Endothelial cell of umbilical vein (primary cell): ENCODE results near the gene CTNND2. TPM values are rescaled to one million over a fixed set of nuclear protein-coding genes. Genes with fewer than 3 reads are reported as not detected.

Source experiments
- BruUV-seq: library from RNA; stranded (reverse); fragments of 400-500 nt; replicated peaks from 2 replicates; lab custom pipeline; 2021; lab: Mats Ljungman, UMichigan
- CTCF ChIA-PET: fragments of 300-600, 350-600 bp; sonication (Branson Sonifier 250); formaldehyde crosslinking; loops from one replicate; lab custom pipeline; 2021; ENCODE audit warnings: antibody characterized with exemption, inconsistent platforms; lab: Charles Lee
- POLR2A ChIA-PET: fragments of 300-600, 350-600 bp; sonication (Branson Sonifier 250); formaldehyde crosslinking; loops from one replicate; lab custom pipeline; 2021; ENCODE audit warnings: antibody characterized with exemption, inconsistent platforms; lab: Charles Lee
- DNase-seq: peaks from one replicate; pipeline ENCODE4 v3.0.0-alpha.2; 2011; ENCODE audit warnings: low read depth, low spot score
- FAIRE-seq: peaks from 2 replicates; lab custom pipeline; 2011; peaks lifted over from hg19 to GRCh38; lab: Jason Lieb, UNC
- H2AFZ ChIP-seq: 2 replicates; pipeline ENCODE4 v1.6.0; 2012; ENCODE audit warnings: low read depth, low read length, control low read depth, inconsistent platforms
- H3K27ac ChIP-seq: 2 replicates; pipeline ENCODE4 v1.5.1; 2011; ENCODE audit warnings: low read depth, mild to moderate bottlenecking, control low read depth, low read length, moderate library complexity; ENCODE audit not compliant: insufficient read depth
- H3K27me3 ChIP-seq, 2 experiments: 2 replicates each; pipeline versions ENCODE4 v1.6.0 to v1.6.1; 2011; ENCODE audit warnings: low read length in 2 of 2, mixed read lengths in 1 of 2; ENCODE audit not compliant: control insufficient read depth in 2 of 2, insufficient read depth in 2 of 2
- H3K36me3 ChIP-seq, 2 experiments: 2 replicates in 1 of 2; 3 replicates in 1 of 2; pipeline ENCODE4 v1.5.1; 2011; ENCODE audit warnings: low read length in 2 of 2, mild to moderate bottlenecking in 1 of 2, moderate library complexity in 1 of 2; ENCODE audit not compliant: control insufficient read depth in 2 of 2, insufficient read depth in 2 of 2; ENCODE audit errors: extremely low read depth in 1 of 2
- H3K4me1 ChIP-seq: 3 replicates; pipeline ENCODE4 v1.5.1; 2011; ENCODE audit warnings: mild to moderate bottlenecking, low read length; ENCODE audit not compliant: control insufficient read depth, insufficient read depth; ENCODE audit errors: extremely low read depth
- H3K4me2 ChIP-seq: 2 replicates; pipeline ENCODE4 v1.6.1; 2011; ENCODE audit warnings: low read length, control low read depth, mixed read lengths; ENCODE audit not compliant: insufficient read depth
- H3K4me3 ChIP-seq, 3 experiments: fragments of 200-600 bp in 1 of 3; sonication (generic), shearing (Covaris generic) in 1 of 3; replicated peaks in 1 of 3; 2 replicates each; pipeline ENCODE4 v1.5.1; 2011 to 2016; ENCODE audit warnings: control low read depth in 3 of 3, low read length in 3 of 3, mild to moderate bottlenecking in 2 of 3, inconsistent platforms in 1 of 3, low read depth in 1 of 3, moderate library complexity in 1 of 3; ENCODE audit not compliant: insufficient read depth in 1 of 3
- H3K79me2 ChIP-seq: 2 replicates; pipeline ENCODE4 v1.6.0; 2012; ENCODE audit warnings: low read length, inconsistent platforms; ENCODE audit not compliant: control insufficient read depth, insufficient read depth
- H3K9ac ChIP-seq: replicated peaks from 2 replicates; pipeline ENCODE3; 2011; ENCODE audit warnings: low read length, control low read depth; ENCODE audit not compliant: insufficient read depth; ENCODE audit errors: extremely low read depth
- H3K9me1 ChIP-seq: replicated peaks from 3 replicates; pipeline ENCODE4 v1.6.0; 2011; ENCODE audit warnings: mild to moderate bottlenecking, low read length; ENCODE audit not compliant: control insufficient read depth, insufficient read depth; ENCODE audit errors: extremely low read depth
- H3K9me3 ChIP-seq: replicated peaks from 2 replicates; pipeline ENCODE4 v1.5.1; 2012; ENCODE audit warnings: low read length, inconsistent platforms; ENCODE audit not compliant: control insufficient read depth, insufficient read depth
- H4K20me1 ChIP-seq: replicated peaks from 2 replicates; pipeline ENCODE3; 2011; ENCODE audit warnings: mild to moderate bottlenecking, low read length; ENCODE audit not compliant: control insufficient read depth, insufficient read depth; ENCODE audit errors: extremely low read depth
- EZH2 ChIP-seq: IDR thresholded peaks from 2 replicates; pipeline ENCODE4 v1.6.1; 2012; ENCODE audit warnings: borderline replicate concordance, low read depth, mild to moderate bottlenecking, moderate library complexity, low read length, inconsistent platforms; ENCODE audit not compliant: severe bottlenecking
- FOS ChIP-seq: IDR thresholded peaks from 2 replicates; pipeline ENCODE4 v1.6.1; 2011; ENCODE audit warnings: mild to moderate bottlenecking, low read length, moderate library complexity, borderline replicate concordance; ENCODE audit not compliant: insufficient read depth
- GATA2 ChIP-seq: IDR thresholded peaks from 2 replicates; pipeline ENCODE4 v1.7.0; 2011; ENCODE audit warnings: low read depth, mild to moderate bottlenecking, moderate library complexity, mixed read lengths, low read length; ENCODE audit not compliant: insufficient read length, insufficient read depth
- JUN ChIP-seq: IDR thresholded peaks from 2 replicates; pipeline ENCODE4 v1.6.1; 2011; ENCODE audit warnings: borderline replicate concordance, low read depth; ENCODE audit not compliant: insufficient read length, insufficient read depth
- MYC ChIP-seq: IDR thresholded peaks from one replicate; pipeline ENCODE4 v1.6.1; 2011; ENCODE audit warnings: mild to moderate bottlenecking, low read depth, low read length
- POLR2A ChIP-seq: IDR thresholded peaks from 2 replicates; pipeline ENCODE4 v1.6.1; 2012; ENCODE audit warnings: low read depth, mild to moderate bottlenecking, control low read depth, low read length
- POLR2AphosphoS5 ChIP-seq: IDR thresholded peaks from 2 replicates; pipeline ENCODE4 v1.6.1; 2012; ENCODE audit warnings: low read depth, mild to moderate bottlenecking, control low read depth, low read length, moderate library complexity; ENCODE audit not compliant: insufficient read depth
- dilution Hi-C: fragments of 300-500 bp; cut with MboI; formaldehyde crosslinking; loops from one replicate; pipeline ENCODE4 v1.15.0; 2019; ENCODE audit warnings: low sequenced_read_pairs; ENCODE audit not compliant: extremely low pct_ligation_motif_present
- intact Hi-C: fragments of 100-400 bp; cut with micrococcal nuclease; formaldehyde crosslinking; loops from one replicate; pipeline ENCODE4 v1.10.0; 2022
- polyA plus RNA-seq, 4 experiments: library from polyadenylated mRNA; depleted of rRNA in 3 of 4; stranded (reverse) in 3 of 4; unstranded in 1 of 4; fragments of >200 nt; gene quantifications; 2 replicates each; pipeline versions ENCODE4 v1.2.1 to v1.2.3, GENCODE V29; 2011 to 2012; ENCODE audit warnings: missing spikeins in 1 of 4
- total RNA-seq: library from RNA; stranded (reverse); gene quantifications from 2 replicates; pipeline ENCODE4 v1.2.3, GENCODE V29; 2021
- TF ChIP-seq, protein P1 (sequence below): IDR thresholded peaks from 2 replicates; pipeline ENCODE4 v1.6.1; 2011; ENCODE audit not compliant: insufficient read depth, insufficient read length
- TF ChIP-seq, protein P2 (sequence below), 2 donors: IDR thresholded peaks; 1 replicate in 1 of 2; 2 replicates in 1 of 2; pipeline ENCODE4 v1.5.1; 2011; ENCODE audit warnings: low read length in 2 of 2, mild to moderate bottlenecking in 2 of 2, moderate library complexity in 2 of 2, control low read depth in 1 of 2, inconsistent platforms in 1 of 2, low read depth in 1 of 2; ENCODE audit not compliant: insufficient read depth in 1 of 2; ENCODE audit errors: extremely low read depth in 1 of 2

CTNND2 gene
- total and polyA plus RNA-seq, 2 donors (not counting 3 experiments of a cell fraction or from before 2014, with no cell fraction given): not detected

DNA sequence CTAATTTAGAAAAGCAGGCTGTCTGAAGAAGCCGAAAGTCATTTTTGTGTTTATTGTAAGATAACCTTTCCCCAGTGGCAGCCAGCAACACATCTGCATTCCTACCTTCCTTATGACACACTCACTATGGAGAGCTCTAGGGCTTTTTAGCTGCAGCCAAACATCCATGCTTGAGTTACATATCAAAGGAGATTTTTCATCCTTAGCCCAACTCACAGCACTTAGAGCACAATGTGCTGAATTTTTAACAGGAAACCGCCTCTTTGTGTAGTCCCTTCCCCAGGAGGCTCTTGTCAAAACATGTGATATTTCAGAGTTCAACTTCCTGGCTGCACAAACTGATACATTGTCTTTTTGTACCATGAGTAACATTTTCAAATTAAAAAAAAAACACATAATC, 379.2 kb downstream of the CTNND2 start:
- H3K9ac ChIP-seq: no peak overlapping the region
- no peaks in the 10 kb centered on the region for H3K27me3 ChIP-seq
- H4K20me1 ChIP-seq: no peaks in the 10 kb centered on the region
- ChIA-PET POLR2A (no interaction called here), CTCF (no interaction called here)
- peaks cover 2% of the 10 kb centered on the region for H3K9me3 ChIP-seq
- H3K4me1 ChIP-seq: no peaks in the 10 kb centered on the region
- FAIRE-seq (no peak), DNase-seq (no peak)
- TF ChIP-seq, protein P1, sequence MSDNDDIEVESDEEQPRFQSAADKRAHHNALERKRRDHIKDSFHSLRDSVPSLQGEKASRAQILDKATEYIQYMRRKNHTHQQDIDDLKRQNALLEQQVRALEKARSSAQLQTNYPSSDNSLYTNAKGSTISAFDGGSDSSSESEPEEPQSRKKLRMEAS: no peak
- no peak overlapping the region for H3K4me2 ChIP-seq
- H3K4me3 ChIP-seq: no peak overlapping the region
- H3K79me2 ChIP-seq: no peaks in the 10 kb centered on the region
- no TSS peak for BruUV-seq
- intact Hi-C loops (no loop called here), dilution Hi-C loops (no loop called here)
- H3K9me1 ChIP-seq: no peaks in the 10 kb centered on the region
- no peak overlapping the region for H2AFZ ChIP-seq
- no peaks in the 10 kb centered on the region for H3K36me3 ChIP-seq
- H3K27ac ChIP-seq: no peak overlapping the region

DNA sequence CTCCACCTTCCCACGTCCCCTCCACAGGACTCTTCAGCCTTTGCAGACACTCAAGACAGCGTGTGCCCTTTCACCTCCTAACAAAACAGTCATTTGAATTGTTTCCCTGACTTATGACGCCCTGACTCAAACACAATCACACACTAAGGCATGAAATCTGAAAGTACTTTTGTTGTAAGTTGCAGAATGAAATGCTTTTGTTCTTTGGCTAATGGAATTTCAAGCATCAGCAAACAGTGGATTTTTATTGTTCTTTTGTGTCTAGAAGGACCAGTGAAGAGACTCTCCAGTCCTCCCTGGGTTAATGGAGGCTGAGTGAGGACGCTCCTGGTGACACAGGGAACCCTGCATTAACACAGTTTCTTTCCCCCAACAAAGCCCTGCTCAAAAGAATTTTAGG, 380.1 kb downstream of the CTNND2 start:
- Histone ChIP-seq H4K20me1 (no peaks in the 10 kb centered on the region), H3K9ac (no peak overlapping the region), H2AFZ (no peak overlapping the region), H3K27ac (no peak overlapping the region), H3K4me3 (no peak overlapping the region), H3K27me3 (no peaks in the 10 kb centered on the region), H3K4me2 (no peak overlapping the region), H3K4me1 (no peaks in the 10 kb centered on the region), H3K79me2 (no peaks in the 10 kb centered on the region), H3K9me3 (peaks cover 2% of the 10 kb centered on the region), H3K9me1 (no peaks in the 10 kb centered on the region), H3K36me3 (no peaks in the 10 kb centered on the region)
- ChIA-PET POLR2A (no interaction called here), CTCF (no interaction called here)
- DNase-seq (no peak), FAIRE-seq (no peak)
- intact Hi-C loops (no loop called here), dilution Hi-C loops (no loop called here)
- BruUV-seq: no TSS peak
- TF ChIP-seq GATA2 (no peak), MYC (no peak), POLR2AphosphoS5 (no peak), POLR2A (no peak), FOS (no peak), EZH2 (no peak), JUN (no peak)
- TF ChIP-seq, protein P2, sequence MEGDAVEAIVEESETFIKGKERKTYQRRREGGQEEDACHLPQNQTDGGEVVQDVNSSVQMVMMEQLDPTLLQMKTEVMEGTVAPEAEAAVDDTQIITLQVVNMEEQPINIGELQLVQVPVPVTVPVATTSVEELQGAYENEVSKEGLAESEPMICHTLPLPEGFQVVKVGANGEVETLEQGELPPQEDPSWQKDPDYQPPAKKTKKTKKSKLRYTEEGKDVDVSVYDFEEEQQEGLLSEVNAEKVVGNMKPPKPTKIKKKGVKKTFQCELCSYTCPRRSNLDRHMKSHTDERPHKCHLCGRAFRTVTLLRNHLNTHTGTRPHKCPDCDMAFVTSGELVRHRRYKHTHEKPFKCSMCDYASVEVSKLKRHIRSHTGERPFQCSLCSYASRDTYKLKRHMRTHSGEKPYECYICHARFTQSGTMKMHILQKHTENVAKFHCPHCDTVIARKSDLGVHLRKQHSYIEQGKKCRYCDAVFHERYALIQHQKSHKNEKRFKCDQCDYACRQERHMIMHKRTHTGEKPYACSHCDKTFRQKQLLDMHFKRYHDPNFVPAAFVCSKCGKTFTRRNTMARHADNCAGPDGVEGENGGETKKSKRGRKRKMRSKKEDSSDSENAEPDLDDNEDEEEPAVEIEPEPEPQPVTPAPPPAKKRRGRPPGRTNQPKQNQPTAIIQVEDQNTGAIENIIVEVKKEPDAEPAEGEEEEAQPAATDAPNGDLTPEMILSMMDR (IDR thresholded peaks at IDR 0.05; ENCODE audit: extremely low read depth in 1 of 2, insufficient read depth in 1 of 2, low read depth in 1 of 2, low read length in 2 of 2): no peak
- TF ChIP-seq, protein P1: no peak
